SK-N-SH (cell line): ENCODE measurements around the gene AP1M2. TPM values are rescaled to one million over a fixed set of nuclear protein-coding genes. Genes with fewer than 3 reads are reported as not detected.
A peak's percentile ranks its signal among the peaks of the same experiment; 100 is the strongest.

Source experiments
- CTCF ChIA-PET: fragments of 300-600, 350-600 bp; formaldehyde crosslinking; extraction: SDS; loops from one replicate; lab custom pipeline; 2021; lab: Yijun Ruan, JAX
- POLR2A ChIA-PET: fragments of 350-600 bp; sonication (Branson Sonifier 250); formaldehyde crosslinking; extraction: SDS; loops from one replicate; lab custom pipeline; 2020; ENCODE audit warnings: antibody characterized with exemption, inconsistent platforms; lab: Yijun Ruan, JAX
- DNase-seq: peaks from one replicate; pipeline ENCODE4 v3.0.0; 2012
- H2AFZ ChIP-seq: fragments of 200-600 bp; sonication (generic); 2 replicates; pipeline ENCODE4 v1.8.1; 2016; ENCODE audit warnings: antibody characterized with exemption, mild to moderate bottlenecking, low read depth
- H3F3A ChIP-seq: fragments of 200-600 bp; sonication (generic); replicated peaks from 2 replicates; pipeline ENCODE3; 2016; ENCODE audit warnings: antibody characterized with exemption, mild to moderate bottlenecking; ENCODE audit not compliant: insufficient read depth
- H3K27ac ChIP-seq, 2 experiments: fragments of 200-500 bp in 1 of 2; fragments of 200-600 bp in 1 of 2; sonication (Bioruptor generic) in 1 of 2; sonication (generic), shearing (Covaris generic) in 1 of 2; 2 replicates each; pipeline versions ENCODE4 v1.5.1 to v1.6.1; 2014 to 2016; ENCODE audit warnings: low read depth in 2 of 2, inconsistent platforms in 1 of 2, low read length in 1 of 2, mild to moderate bottlenecking in 1 of 2, mixed read lengths in 1 of 2
- H3K27me3 ChIP-seq: fragments of 200-600 bp; sonication (generic), shearing (Covaris generic); 2 replicates; pipeline ENCODE4 v1.6.1; 2016; ENCODE audit warnings: mixed run types; ENCODE audit not compliant: insufficient read depth
- H3K36me3 ChIP-seq, 2 experiments: fragments of 200-500 bp in 1 of 2; fragments of 200-600 bp in 1 of 2; sonication (Bioruptor generic) in 1 of 2; sonication (generic) in 1 of 2; replicated peaks in 1 of 2; 2 replicates each; pipeline versions ENCODE3 to v1.5.1; 2014 to 2016; ENCODE audit warnings: low read length in 1 of 2, mild to moderate bottlenecking in 1 of 2; ENCODE audit not compliant: insufficient read depth in 2 of 2, control insufficient read depth in 1 of 2
- H3K4me1 ChIP-seq, 2 experiments: fragments of 200-500 bp in 1 of 2; fragments of 200-600 bp in 1 of 2; sonication (Bioruptor generic) in 1 of 2; sonication (generic), shearing (Covaris generic) in 1 of 2; 2 replicates each; pipeline versions ENCODE4 v1.5.1 to v1.6.1; 2014 to 2016; ENCODE audit warnings: low read depth in 1 of 2, low read length in 1 of 2, mixed run types in 1 of 2; ENCODE audit not compliant: insufficient read depth in 2 of 2, control insufficient read depth in 1 of 2
- H3K4me2 ChIP-seq: fragments of 200-600 bp; sonication (generic), shearing (Covaris generic); 2 replicates; pipeline ENCODE4 v1.6.1; 2017; ENCODE audit warnings: mixed run types
- H3K4me3 ChIP-seq, 2 experiments: fragments of 200-500 bp in 1 of 2; fragments of 200-600 bp in 1 of 2; sonication (Bioruptor generic) in 1 of 2; sonication (generic), shearing (Covaris generic) in 1 of 2; 2 replicates each; pipeline versions ENCODE4 v1.5.1 to v1.8.1; 2014 to 2016; ENCODE audit warnings: low read depth in 2 of 2, inconsistent platforms in 1 of 2, low read length in 1 of 2, mild to moderate bottlenecking in 1 of 2, mixed read lengths in 1 of 2, moderate library complexity in 1 of 2
- H3K79me2 ChIP-seq: fragments of 200-600 bp; sonication (generic); 2 replicates; pipeline ENCODE4 v1.8.1; 2017; ENCODE audit warnings: mild to moderate bottlenecking; ENCODE audit not compliant: insufficient read depth
- H3K9ac ChIP-seq: fragments of 200-600 bp; sonication (generic); 2 replicates; pipeline ENCODE4 v1.6.1; 2017; ENCODE audit warnings: mixed run types
- H3K9me2 ChIP-seq: fragments of 200-600 bp; sonication (generic); 2 replicates; pipeline ENCODE4 v1.6.1; 2017; ENCODE audit warnings: mixed run types
- H3K9me3 ChIP-seq: fragments of 200-600 bp; sonication (generic); 2 replicates; pipeline ENCODE4 v1.6.1; 2017; ENCODE audit warnings: mixed run types, mild to moderate bottlenecking, moderate library complexity
- H4K20me1 ChIP-seq: fragments of 200-600 bp; sonication (generic); 2 replicates; pipeline ENCODE4 v1.6.1; 2017; ENCODE audit warnings: mild to moderate bottlenecking, mixed run types; ENCODE audit not compliant: insufficient read depth
- CHD2 ChIP-seq: fragments of 150-350 bp; IDR thresholded peaks from 2 replicates; pipeline ENCODE4 v1.6.1; 2018; ENCODE audit warnings: low read length; ENCODE audit not compliant: partially characterized antibody
- ELF1 ChIP-seq: IDR thresholded peaks from 2 replicates; pipeline ENCODE4 v1.4.0; 2012
- EP300 ChIP-seq, 2 experiments: IDR thresholded peaks; 2 replicates each; pipeline versions ENCODE4 v1.4.0 to v1.6.1; 2012; ENCODE audit warnings: borderline replicate concordance in 1 of 2, low read depth in 1 of 2, low read length in 1 of 2
- FOXJ3 ChIP-seq: sonication (generic); formaldehyde crosslinking; IDR thresholded peaks from 2 replicates; pipeline ENCODE4 v1.5.1; 2020; ENCODE audit warnings: mild to moderate bottlenecking, missing genetic modification reagents
- FOXM1 ChIP-seq: IDR thresholded peaks from 2 replicates; pipeline ENCODE4 v1.4.0; 2012; ENCODE audit warnings: low read depth, mild to moderate bottlenecking
- GABPA ChIP-seq: IDR thresholded peaks from 2 replicates; pipeline ENCODE4 v1.4.0; 2012; ENCODE audit warnings: low read depth, mild to moderate bottlenecking
- MEF2A ChIP-seq: IDR thresholded peaks from 2 replicates; pipeline ENCODE4 v1.4.0; 2012; ENCODE audit warnings: low read depth, borderline replicate concordance
- NFIC ChIP-seq: IDR thresholded peaks from 2 replicates; pipeline ENCODE4 v1.4.0; 2012; ENCODE audit warnings: borderline replicate concordance
- NRF1 ChIP-seq: IDR thresholded peaks from 2 replicates; pipeline ENCODE4 v1.6.1; 2012; ENCODE audit warnings: low read depth, mild to moderate bottlenecking, low read length
- POLR2AphosphoS5 ChIP-seq: IDR thresholded peaks from 2 replicates; pipeline ENCODE4 v1.6.1; 2012; ENCODE audit warnings: low read depth, low read length
- RAD21 ChIP-seq: IDR thresholded peaks from 2 replicates; pipeline ENCODE4 v1.6.1; 2012; ENCODE audit warnings: mild to moderate bottlenecking, low read length
- RCOR1 ChIP-seq: fragments of 150-350 bp; IDR thresholded peaks from 2 replicates; pipeline ENCODE4 v1.6.1; 2017; ENCODE audit warnings: antibody characterized with exemption, low read length
- SIN3A ChIP-seq: IDR thresholded peaks from 2 replicates; pipeline ENCODE4 v1.6.1; 2012; ENCODE audit warnings: low read depth, mild to moderate bottlenecking, low read length, moderate library complexity, borderline replicate concordance
- TCF12 ChIP-seq: IDR thresholded peaks from 2 replicates; pipeline ENCODE4 v1.4.0; 2012
- TEAD4 ChIP-seq: IDR thresholded peaks from 2 replicates; pipeline ENCODE4 v1.4.0; 2012; ENCODE audit warnings: mild to moderate bottlenecking, borderline replicate concordance; ENCODE audit not compliant: insufficient read depth
- WGBS: methylation state at CpG from one replicate; pipeline ENCODE4 v1.1.6; 2017; ENCODE audit warnings: low lambda C conversion rate; 5-methylcytosine and 5-hydroxymethylcytosine counted together
- polyA plus RNA-seq, 3 experiments: library from polyadenylated mRNA; depleted of rRNA; stranded (reverse); fragments of >200 nt; gene quantifications; 2 replicates each; pipeline ENCODE4 v1.2.3, GENCODE V29; 2012
- TF ChIP-seq, protein P1 (sequence below): IDR thresholded peaks from 2 replicates; pipeline ENCODE4 v1.6.1; 2012; ENCODE audit warnings: mild to moderate bottlenecking, low read depth, low read length, moderate library complexity
- TF ChIP-seq, protein P2 (sequence below): IDR thresholded peaks from 2 replicates; pipeline ENCODE4 v1.4.0; 2012; ENCODE audit warnings: low read depth
- TF ChIP-seq, protein P3 (sequence below): IDR thresholded peaks from 2 replicates; pipeline ENCODE4 v1.4.0; 2012; ENCODE audit warnings: low read depth, borderline replicate concordance
- TF ChIP-seq, protein P4 (sequence below): IDR thresholded peaks from 2 replicates; pipeline ENCODE4; 2012

Gene AP1M2
- polyA plus RNA-seq, 1 of the 3 experiments (the other 2 are of a cell fraction): 0.30 TPM

DNA sequence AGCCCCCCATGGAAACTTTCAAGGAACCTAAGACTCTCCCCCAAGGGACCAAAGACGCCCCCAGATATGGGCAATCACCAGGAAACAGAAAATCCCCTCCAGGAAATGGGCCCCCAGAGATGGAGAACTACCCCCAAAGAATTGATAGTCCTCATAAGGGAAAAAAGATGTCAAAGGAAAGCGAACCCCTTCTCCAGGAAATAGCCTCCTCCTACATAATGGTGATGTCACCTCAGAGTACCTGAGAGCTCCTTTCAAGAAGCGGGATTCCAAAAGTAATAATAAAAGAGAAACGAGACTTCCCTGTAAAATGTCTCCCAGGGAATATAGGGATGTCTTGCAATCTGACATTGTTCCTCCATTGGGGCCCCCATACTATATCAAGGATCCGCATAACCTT is 19.5 kb downstream of the AP1M2 start (continued):
- TF ChIP-seq, protein P1, sequence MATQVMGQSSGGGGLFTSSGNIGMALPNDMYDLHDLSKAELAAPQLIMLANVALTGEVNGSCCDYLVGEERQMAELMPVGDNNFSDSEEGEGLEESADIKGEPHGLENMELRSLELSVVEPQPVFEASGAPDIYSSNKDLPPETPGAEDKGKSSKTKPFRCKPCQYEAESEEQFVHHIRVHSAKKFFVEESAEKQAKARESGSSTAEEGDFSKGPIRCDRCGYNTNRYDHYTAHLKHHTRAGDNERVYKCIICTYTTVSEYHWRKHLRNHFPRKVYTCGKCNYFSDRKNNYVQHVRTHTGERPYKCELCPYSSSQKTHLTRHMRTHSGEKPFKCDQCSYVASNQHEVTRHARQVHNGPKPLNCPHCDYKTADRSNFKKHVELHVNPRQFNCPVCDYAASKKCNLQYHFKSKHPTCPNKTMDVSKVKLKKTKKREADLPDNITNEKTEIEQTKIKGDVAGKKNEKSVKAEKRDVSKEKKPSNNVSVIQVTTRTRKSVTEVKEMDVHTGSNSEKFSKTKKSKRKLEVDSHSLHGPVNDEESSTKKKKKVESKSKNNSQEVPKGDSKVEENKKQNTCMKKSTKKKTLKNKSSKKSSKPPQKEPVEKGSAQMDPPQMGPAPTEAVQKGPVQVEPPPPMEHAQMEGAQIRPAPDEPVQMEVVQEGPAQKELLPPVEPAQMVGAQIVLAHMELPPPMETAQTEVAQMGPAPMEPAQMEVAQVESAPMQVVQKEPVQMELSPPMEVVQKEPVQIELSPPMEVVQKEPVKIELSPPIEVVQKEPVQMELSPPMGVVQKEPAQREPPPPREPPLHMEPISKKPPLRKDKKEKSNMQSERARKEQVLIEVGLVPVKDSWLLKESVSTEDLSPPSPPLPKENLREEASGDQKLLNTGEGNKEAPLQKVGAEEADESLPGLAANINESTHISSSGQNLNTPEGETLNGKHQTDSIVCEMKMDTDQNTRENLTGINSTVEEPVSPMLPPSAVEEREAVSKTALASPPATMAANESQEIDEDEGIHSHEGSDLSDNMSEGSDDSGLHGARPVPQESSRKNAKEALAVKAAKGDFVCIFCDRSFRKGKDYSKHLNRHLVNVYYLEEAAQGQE: no peak
- TF ChIP-seq NRF1 (no peak), POLR2AphosphoS5 (no peak), TEAD4 (no peak), ELF1 (no peak), GABPA (no peak)

DNA sequence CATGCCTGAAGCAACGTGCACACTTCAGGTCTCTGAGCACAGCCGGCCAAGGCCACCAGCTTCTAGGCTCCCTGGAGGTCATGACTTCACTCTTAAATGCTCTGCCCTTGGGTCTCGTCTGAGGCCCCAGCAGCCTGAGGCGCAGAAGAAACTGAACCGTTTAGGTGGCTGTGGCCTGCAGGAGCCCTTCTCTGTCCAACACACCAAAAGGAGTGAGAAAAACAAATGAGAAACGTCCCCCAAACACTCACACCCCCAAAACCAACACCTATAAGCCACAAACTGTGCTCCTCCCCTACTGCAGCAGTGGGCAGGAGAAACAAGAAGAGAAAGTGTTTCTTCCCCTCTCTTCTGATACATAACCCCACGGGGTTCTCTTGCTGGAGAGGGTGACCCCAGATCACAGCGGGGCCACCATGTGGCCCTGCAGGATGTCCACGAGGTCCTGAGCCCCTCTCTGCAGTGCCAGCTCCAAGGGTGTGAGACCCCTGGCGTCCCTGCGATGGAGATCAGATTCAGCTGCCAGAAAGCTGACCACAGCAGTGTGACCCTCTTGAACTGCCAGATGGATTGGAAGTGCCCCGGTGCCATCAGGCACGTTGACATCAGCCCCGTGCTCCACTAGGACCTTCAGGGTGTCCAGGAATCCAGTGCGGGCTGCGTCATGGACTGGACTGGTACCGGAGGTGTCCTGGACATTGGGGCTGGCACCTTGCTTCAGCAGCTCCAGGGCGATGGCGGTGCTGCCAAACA is 20.3 kb downstream of the AP1M2 start:
- Histone ChIP-seq H3K27ac (peak overlapping the region; percentile 43 to 70; a peak in 3 of 4 replicates), H2AFZ (peak overlapping the region; percentile 70), H3K9ac (peak overlapping the region; percentile 56; the same call in 1 of the 2 replicates), H3K4me3 (peak overlapping the region; percentile 72 to 77; a peak in 3 of 4 replicates), H3K79me2 (peaks cover 37% of the 10 kb centered on the region), H4K20me1 (no peaks in the 10 kb centered on the region), H3K9me2 (no peaks in the 10 kb centered on the region), H3K4me2 (peak overlapping the region; percentile 94), H3K27me3 (no peaks in the 10 kb centered on the region), H3K4me1 (peaks cover 8 to 30% of the 10 kb centered on the region in 2 experiments; a peak in 3 of 4 replicates), H3K36me3 (no peaks in the 10 kb centered on the region), H3F3A (peaks cover 13% of the 10 kb centered on the region), H3K9me3 (no peaks in the 10 kb centered on the region)
- no peak for DNase-seq
- 82% methylated on average over 11 of the region's 19 CpGs for WGBS
- CTCF ChIA-PET: interaction anchor here (0.7 to 6.4 kb wide), 10 partner anchors 14 to 150 kb away, joined by 3 to 42 read pairs (median 6); no protein-coding TSS in a partner anchor
- TF ChIP-seq CHD2 (no peak), RCOR1 (no peak), FOXJ3 (CRISPR knock-in tag) (no peak), SIN3A (no peak), NFIC (no peak), EP300 (IDR thresholded peaks at IDR 0.05; ENCODE audit: borderline replicate concordance in 1 of 2, low read depth in 1 of 2, low read length in 1 of 2) (no peak), FOXM1 (no peak), RAD21 (no peak), TCF12 (no peak), MEF2A (no peak), TEAD4 (no peak)
- TF ChIP-seq, protein P2, sequence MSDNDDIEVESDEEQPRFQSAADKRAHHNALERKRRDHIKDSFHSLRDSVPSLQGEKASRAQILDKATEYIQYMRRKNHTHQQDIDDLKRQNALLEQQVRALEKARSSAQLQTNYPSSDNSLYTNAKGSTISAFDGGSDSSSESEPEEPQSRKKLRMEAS: no peak
- TF ChIP-seq, protein P3, sequence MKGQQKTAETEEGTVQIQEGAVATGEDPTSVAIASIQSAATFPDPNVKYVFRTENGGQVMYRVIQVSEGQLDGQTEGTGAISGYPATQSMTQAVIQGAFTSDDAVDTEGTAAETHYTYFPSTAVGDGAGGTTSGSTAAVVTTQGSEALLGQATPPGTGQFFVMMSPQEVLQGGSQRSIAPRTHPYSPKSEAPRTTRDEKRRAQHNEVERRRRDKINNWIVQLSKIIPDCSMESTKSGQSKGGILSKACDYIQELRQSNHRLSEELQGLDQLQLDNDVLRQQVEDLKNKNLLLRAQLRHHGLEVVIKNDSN: no peak
- TF ChIP-seq, protein P4, sequence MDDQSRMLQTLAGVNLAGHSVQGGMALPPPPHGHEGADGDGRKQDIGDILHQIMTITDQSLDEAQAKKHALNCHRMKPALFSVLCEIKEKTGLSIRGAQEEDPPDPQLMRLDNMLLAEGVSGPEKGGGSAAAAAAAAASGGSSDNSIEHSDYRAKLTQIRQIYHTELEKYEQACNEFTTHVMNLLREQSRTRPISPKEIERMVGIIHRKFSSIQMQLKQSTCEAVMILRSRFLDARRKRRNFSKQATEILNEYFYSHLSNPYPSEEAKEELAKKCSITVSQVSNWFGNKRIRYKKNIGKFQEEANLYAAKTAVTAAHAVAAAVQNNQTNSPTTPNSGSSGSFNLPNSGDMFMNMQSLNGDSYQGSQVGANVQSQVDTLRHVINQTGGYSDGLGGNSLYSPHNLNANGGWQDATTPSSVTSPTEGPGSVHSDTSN: no peak
- POLR2A ChIA-PET: interaction anchor here (0.8 kb wide), 1 partner anchor 24 kb away, joined by 3 read pairs; no protein-coding TSS in a partner anchor
